ENCODE measurements around the gene IFNW1. TPM values are rescaled to one million over a fixed set of nuclear protein-coding genes. Genes with fewer than 3 reads are reported as not detected.

IFNW1 gene
- total RNA-seq, 6 donors from 2014 or later, result not detected

DNA sequence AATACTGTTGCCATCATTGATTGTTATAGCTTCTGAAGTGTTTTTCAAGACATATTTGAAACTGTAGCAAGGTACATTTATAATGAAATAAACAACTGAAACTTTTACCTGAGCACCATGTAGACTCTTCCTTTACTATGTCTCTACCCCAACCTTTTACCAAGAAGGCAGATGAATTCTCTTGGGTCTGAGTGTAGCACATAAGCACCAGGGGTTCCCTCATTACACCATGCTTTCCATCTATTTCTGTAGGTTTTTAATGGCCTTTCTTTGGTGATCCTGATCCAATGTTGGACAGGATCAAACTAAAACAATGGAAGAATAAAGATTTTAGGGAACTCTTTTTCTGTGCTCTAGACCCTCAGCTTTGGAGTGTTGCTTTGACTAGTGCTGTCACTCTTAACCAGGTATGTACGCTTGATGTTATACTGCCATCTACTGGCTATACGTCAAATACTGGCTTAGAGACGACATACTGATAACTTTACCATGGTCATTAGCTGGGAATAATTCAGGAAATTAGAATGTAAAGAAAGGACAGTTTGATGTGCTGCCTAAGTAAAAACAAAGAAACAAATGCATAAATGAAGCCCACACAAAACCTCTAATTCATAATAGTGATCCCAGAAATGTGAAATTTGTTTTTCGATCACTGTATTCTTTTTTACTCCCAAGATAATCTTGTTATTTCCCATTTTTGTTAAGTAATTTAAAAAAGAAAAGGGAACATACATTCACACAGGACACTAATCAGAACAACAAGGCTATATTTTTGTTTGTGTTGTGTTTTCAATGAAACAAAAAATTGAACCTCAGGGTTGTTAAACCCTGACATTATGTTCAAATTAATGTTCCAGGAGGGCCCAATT is 30.7 kb downstream of the IFNW1 start:
- no peak for DNase-seq
- WGBS, 2 donors, result 24 to 25% methylated on average over 4 of the region's 4 CpGs
- TF ChIP-seq POLR2A (IDR thresholded peaks at IDR 0.05) (no peak), CTCF (IDR thresholded peaks at IDR 0.05) (peak; percentile 56 to 85 (median 72))

DNA sequence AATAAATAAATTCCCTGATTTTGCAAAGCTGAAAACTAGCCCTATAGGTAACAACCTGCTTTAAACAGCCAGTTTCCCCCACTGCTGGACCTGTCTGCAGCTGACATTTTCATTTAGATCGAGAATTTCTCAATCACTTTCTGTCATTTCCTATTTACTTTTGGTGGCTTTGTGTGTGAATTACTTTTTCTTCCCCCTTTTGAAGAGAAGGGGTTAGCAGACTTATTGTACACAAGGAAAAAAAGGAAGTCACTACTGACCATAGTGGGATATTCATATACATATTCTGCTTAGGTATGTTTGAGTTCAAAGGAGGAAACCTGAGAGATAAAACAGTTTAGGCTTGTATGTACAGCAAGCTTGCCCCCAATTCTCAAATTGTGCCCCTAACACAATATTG is 36.8 kb downstream of the IFNW1 start:
- no peak for TF ChIP-seq POLR2A (IDR thresholded peaks at IDR 0.05)
- no peak for TF ChIP-seq POLR2AphosphoS5 (IDR thresholded peaks at IDR 0.05)
- no peak for TF ChIP-seq EP300 (IDR thresholded peaks at IDR 0.05)
- WGBS, 2 donors, result 22 to 39% methylated on average over 1 of the region's 1 CpG
- Histone ChIP-seq H3K27me3 (no peaks in the 10 kb centered on the region), H3K4me1 (no peaks in the 10 kb centered on the region), H3K36me3 (no peaks in the 10 kb centered on the region), H3K4me3 (no peak overlapping the region), H3K27ac (peak overlapping the region in 1 of 4 donors; percentile 36), H3K9me3 (no peaks in the 10 kb centered on the region)
- DNase-seq (no peak), ATAC-seq (ENCODE audit: low FRiP score in 2 of 2) (peak in 1 of 2 donors; percentile 50)

More for the DNA sequence above, 30.7 kb downstream of the IFNW1 start:
- Histone ChIP-seq H3K27ac (no peak overlapping the region), H3K9me3 (no peaks in the 10 kb centered on the region), H3K4me1 (no peaks in the 10 kb centered on the region), H3K36me3 (no peaks in the 10 kb centered on the region), H3K27me3 (no peaks in the 10 kb centered on the region), H3K4me3 (no peak overlapping the region)
- ATAC-seq (ENCODE audit: low FRiP score in 2 of 2), result peak; percentile 77 to 82

GRCh38 chr9:21102305-21102704 is 39.3 kb downstream of the IFNW1 start:
- H3K36me3 ChIP-seq, result no peaks in the 10 kb centered on the region
- no peaks in the 10 kb centered on the region for H3K27me3 ChIP-seq
- H3K4me3 ChIP-seq, result no peak overlapping the region
- DNase-seq (no peak), ATAC-seq (ENCODE audit: low FRiP score in 2 of 2) (no peak)
- 100% methylated on average over 1 of the region's 1 CpG for WGBS, 2 donors
- TF ChIP-seq CTCF (IDR thresholded peaks at IDR 0.05) (no peak), EP300 (IDR thresholded peaks at IDR 0.05) (no peak), POLR2AphosphoS5 (IDR thresholded peaks at IDR 0.05) (no peak), POLR2A (IDR thresholded peaks at IDR 0.05) (no peak)
- no peaks in the 10 kb centered on the region for H3K4me1 ChIP-seq
- H3K9me3 ChIP-seq, result no peaks in the 10 kb centered on the region
- no peak overlapping the region for H3K27ac ChIP-seq

DNA sequence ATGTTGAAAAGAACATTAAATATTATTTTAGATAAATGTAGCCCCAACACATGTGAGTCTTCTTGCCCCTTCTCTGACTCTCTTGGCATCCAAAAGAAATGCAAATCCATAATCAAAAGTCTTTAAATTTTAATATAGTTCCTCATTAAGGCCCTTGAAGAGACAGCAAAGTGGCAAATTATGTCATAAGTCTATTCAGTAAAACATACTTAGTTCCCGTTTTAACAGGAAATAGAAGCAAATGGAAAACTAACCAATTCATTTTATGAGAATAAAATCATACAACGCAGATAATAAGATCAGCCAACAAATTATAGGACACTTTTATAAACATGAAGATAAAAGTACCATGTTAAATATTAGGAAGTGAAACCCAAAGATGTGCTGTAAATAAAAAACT is 43.8 kb downstream of the IFNW1 start:
- Histone ChIP-seq H3K4me3 (no peak overlapping the region), H3K4me1 (peaks cover 6 to 14% (median 10%) of the 10 kb centered on the region in 4 donors), H3K27ac (no peak overlapping the region), H3K27me3 (no peaks in the 10 kb centered on the region), H3K36me3 (no peaks in the 10 kb centered on the region), H3K9me3 (no peaks in the 10 kb centered on the region)
- TF ChIP-seq CTCF (IDR thresholded peaks at IDR 0.05), result no peak
- no peak for DNase-seq
- WGBS, 2 donors, result 73 to 76% methylated on average over 2 of the region's 2 CpGs
- no peak for ATAC-seq (ENCODE audit: low FRiP score in 2 of 2)

- TF ChIP-seq CTCF (IDR thresholded peaks at IDR 0.05) (no peak), POLR2AphosphoS5 (IDR thresholded peaks at IDR 0.05) (no peak), POLR2A (IDR thresholded peaks at IDR 0.05) (no peak), EP300 (IDR thresholded peaks at IDR 0.05) (no peak)
- Histone ChIP-seq H3K27me3 (no peaks in the 10 kb centered on the region), H3K9me3 (no peaks in the 10 kb centered on the region), H3K36me3 (no peaks in the 10 kb centered on the region), H3K27ac (peak overlapping the region; percentile 11 to 68 (median 52)), H3K4me1 (peaks cover 6 to 14% (median 10%) of the 10 kb centered on the region in 4 donors), H3K4me3 (peak overlapping the region in 1 of 4 donors; percentile 34)
- no peak for ATAC-seq (ENCODE audit: low FRiP score in 2 of 2)
- WGBS, 2 donors, result 19 to 22% methylated on average over 2 of the region's 2 CpGs
- DNase-seq, result no peak
Observed at GRCh38 chr9:21096901-21097255, 44.8 kb downstream of the IFNW1 start.

Measured in upper lobe of left lung (tissue), 6 donors.